Measurements from ENCODE around the gene SKOR1.

The SKOR1 gene

GRCh38 chr15:67843092-67843501 lies 17.8 kb downstream of the SKOR1 start:
- no peak overlapping the region for H3K27ac ChIP-seq

GRCh38 chr15:67843571-67844387 lies 18.5 kb downstream of the SKOR1 start:
- no peak overlapping the region for H3K27ac ChIP-seq

More at GRCh38 chr15:67843092-67843501, 17.8 kb downstream of the SKOR1 start:
- H3K4me3 ChIP-seq: no peak overlapping the region

GRCh38 chr15:67845974-67846373 lies 20.7 kb downstream of the SKOR1 start:
- Histone ChIP-seq H3K4me3 (no peak overlapping the region), H3K27ac (no peak overlapping the region)

More at GRCh38 chr15:67843571-67844387, 18.5 kb downstream of the SKOR1 start:
- H3K4me3 ChIP-seq: no peak overlapping the region

GRCh38 chr15:67849538-67849937 lies 24.2 kb downstream of the SKOR1 start:
- no peak overlapping the region for H3K4me3 ChIP-seq
- H3K27ac ChIP-seq: no peak overlapping the region

GRCh38 chr15:67850336-67850735 lies 25.0 kb downstream of the SKOR1 start:
- H3K4me3 ChIP-seq: no peak overlapping the region
- H3K27ac ChIP-seq: no peak overlapping the region

- peak overlapping the region in 1 of 21 experiments; percentile 30 for H3K27ac ChIP-seq
- no peak overlapping the region for H3K4me3 ChIP-seq
These were observed 25.8 kb downstream of the SKOR1 start for GRCh38 chr15:67850994-67851571.

- no peak overlapping the region for H3K27ac ChIP-seq
- no peak overlapping the region for H3K4me3 ChIP-seq
These were observed 27.1 kb downstream of the SKOR1 start for GRCh38 chr15:67852418-67852817.

GRCh38 chr15:67853454-67853853 lies 28.1 kb downstream of the SKOR1 start:
- Histone ChIP-seq H3K27ac (no peak overlapping the region), H3K4me3 (no peak overlapping the region)

- no peak overlapping the region for H3K27ac ChIP-seq
These were observed 29.0 kb downstream of the SKOR1 start for GRCh38 chr15:67854358-67854757.

GRCh38 chr15:67855842-67856241 lies 30.5 kb downstream of the SKOR1 start:
- H3K4me3 ChIP-seq: no peak overlapping the region
- no peak overlapping the region for H3K27ac ChIP-seq

More at GRCh38 chr15:67854358-67854757, 29.0 kb downstream of the SKOR1 start:
- no peak overlapping the region for H3K4me3 ChIP-seq

GRCh38 chr15:67857220-67857619 lies 31.9 kb downstream of the SKOR1 start:
- Histone ChIP-seq H3K4me3 (no peak overlapping the region), H3K27ac (no peak overlapping the region)

GRCh38 chr15:67859331-67859946 lies 34.1 kb downstream of the SKOR1 start:
- Histone ChIP-seq H3K4me3 (no peak overlapping the region), H3K27ac (no peak overlapping the region)

GRCh38 chr15:67861983-67862382 lies 36.7 kb downstream of the SKOR1 start:
- H3K4me3 ChIP-seq: no peak overlapping the region
- no peak overlapping the region for H3K27ac ChIP-seq

GRCh38 chr15:67862750-67863441 lies 37.6 kb downstream of the SKOR1 start:
- H3K4me3 ChIP-seq: peak overlapping the region in 5 of 7 experiments; percentile 8 to 43 (median 34)
- H3K27ac ChIP-seq: peak overlapping the region in 4 of 21 experiments; percentile 4 to 53 (median 30)

- peak overlapping the region in 6 of 21 experiments; percentile 4 to 64 (median 32) for H3K27ac ChIP-seq
- H3K4me3 ChIP-seq: peak overlapping the region; percentile 8 to 43 (median 30)
These were observed 38.2 kb downstream of the SKOR1 start for GRCh38 chr15:67863442-67863987.

- H3K27ac ChIP-seq: no peak overlapping the region
- no peak overlapping the region for H3K4me3 ChIP-seq
These were observed 40.0 kb downstream of the SKOR1 start for GRCh38 chr15:67865331-67865730.

- H3K27ac ChIP-seq: no peak overlapping the region
- H3K4me3 ChIP-seq: no peak overlapping the region
These were observed 40.5 kb downstream of the SKOR1 start for GRCh38 chr15:67865766-67866165.

GRCh38 chr15:67869701-67870100 lies 44.4 kb downstream of the SKOR1 start:
- Histone ChIP-seq H3K4me3 (no peak overlapping the region), H3K27ac (no peak overlapping the region)

GRCh38 chr15:67870868-67871408 lies 45.6 kb downstream of the SKOR1 start:
- H3K4me3 ChIP-seq: no peak overlapping the region

GRCh38 chr15:67873777-67874176 lies 48.5 kb downstream of the SKOR1 start:
- H3K27ac ChIP-seq: no peak overlapping the region
- H3K4me3 ChIP-seq: no peak overlapping the region

More at GRCh38 chr15:67870868-67871408, 45.6 kb downstream of the SKOR1 start:
- H3K27ac ChIP-seq: no peak overlapping the region
